ENCODE data around the gene BAD. TPM values are rescaled to one million over a fixed set of nuclear protein-coding genes. Genes with fewer than 3 reads are reported as not detected.

The BAD gene
- total and polyA plus RNA-seq, 2 of the 13 experiments (the other 11 are each of a cell fraction or from before 2014, with no cell fraction given) = 17.9 to 28.5 TPM

GRCh38 chr11:64284962-64285884, 758 bp upstream of the BAD start, which contains the start of gene GPR137 (continued):
- TF ChIP-seq XRCC5 (optimal IDR thresholded peaks at IDR 0.05; ENCODE audit: low read length) = no peak
- no peak for TF ChIP-seq ZNF781 (CRISPR knock-in tag; IDR thresholded peaks at IDR 0.05; ENCODE audit: borderline replicate concordance, not compliant biosample characterization)
- TF ChIP-seq MAF1 (CRISPR knock-in tag; IDR thresholded peaks at IDR 0.05; ENCODE audit: borderline replicate concordance) = no peak
- TF ChIP-seq ZNF263 (CRISPR knock-in tag; IDR thresholded peaks at IDR 0.05) = no peak; the same call in 1 of the 2 replicates
- no peak for TF ChIP-seq ZFP37 (CRISPR knock-in tag; IDR thresholded peaks at IDR 0.05; ENCODE audit: borderline replicate concordance)
- TF ChIP-seq ZNF577 (CRISPR knock-in tag; IDR thresholded peaks at IDR 0.05; ENCODE audit: borderline replicate concordance, low read depth) = no peak
- no peak for TF ChIP-seq SSRP1 (CRISPR knock-in tag; IDR thresholded peaks at IDR 0.05)
- no peak for TF ChIP-seq HOMEZ (CRISPR knock-in tag; IDR thresholded peaks at IDR 0.05; ENCODE audit: low read depth)
- no peak for TF ChIP-seq MXD3 (CRISPR knock-in tag; IDR thresholded peaks at IDR 0.05)
- TF ChIP-seq CERS6 (CRISPR knock-in tag; IDR thresholded peaks at IDR 0.05) = no peak
- peak; percentile 23; the same call in 1 of the 2 replicates for TF ChIP-seq TFDP2 (CRISPR knock-in tag; IDR thresholded peaks at IDR 0.05)
- TF ChIP-seq CEBPZ (IDR thresholded peaks at IDR 0.05; ENCODE audit: low read length) = no peak
- no peak for TF ChIP-seq ATF4 (CRISPR knock-in tag; IDR thresholded peaks at IDR 0.05)
- TF ChIP-seq MTA1 (CRISPR knock-in tag; IDR thresholded peaks at IDR 0.05; ENCODE audit: borderline replicate concordance) = no peak
- TF ChIP-seq ZNF543 (CRISPR knock-in tag; IDR thresholded peaks at IDR 0.05) = no peak
